Muscle of leg (tissue), 11 donors: Measurements from ENCODE around the gene DHCR24. TPM values are rescaled to one million over a fixed set of nuclear protein-coding genes. Genes with fewer than 3 reads are reported as not detected.
"Not testable (repeated sequence)": the region's sequence is repeated elsewhere in the genome, so short reads cannot be mapped to it uniquely, and the experiment has no call there.

Experiments
- DNase-seq: peaks from one replicate; pipeline ENCODE4 v3.0.0; 2013
- H3K27ac ChIP-seq: one replicate; pipeline ENCODE4 v1.5.1; 2013; ENCODE audit warnings: mild to moderate bottlenecking, low read length, control low read depth
- H3K27me3 ChIP-seq: one replicate; pipeline ENCODE4 v1.6.1; 2013; ENCODE audit warnings: low read length; ENCODE audit not compliant: control insufficient read depth, insufficient read depth
- H3K36me3 ChIP-seq: one replicate; pipeline ENCODE4 v1.6.1; 2013; ENCODE audit warnings: low read length; ENCODE audit not compliant: control insufficient read depth, insufficient read depth
- H3K4me1 ChIP-seq: one replicate; pipeline ENCODE4 v1.6.1; 2013; ENCODE audit warnings: low read length; ENCODE audit not compliant: control insufficient read depth, insufficient read depth
- H3K4me3 ChIP-seq: one replicate; pipeline ENCODE4 v1.5.1; 2013; ENCODE audit warnings: low read length, control low read depth
- H3K9me3 ChIP-seq: replicated peaks from 2 replicates; pipeline ENCODE4 v1.6.1; 2013; ENCODE audit warnings: low read depth, low read length; ENCODE audit not compliant: control insufficient read depth
- WGBS: methylation state at CpG from one replicate; pipeline ENCODE4 v1.1.5; 2013; ENCODE audit warnings: missing lambda C conversion rate; ENCODE audit not compliant: insufficient coverage; 5-methylcytosine and 5-hydroxymethylcytosine counted together
- polyA plus RNA-seq, 8 donors: library from polyadenylated mRNA; unstranded; fragments of 120-200 nt; gene quantifications; one replicate each; pipeline versions ENCODE4 v1.2.1 to v1.2.3, GENCODE V29; 2013; ENCODE audit warnings: inconsistent platforms in 1 of 8, low replicate concordance in 1 of 8; ENCODE audit not compliant: insufficient read length in 8 of 8, insufficient read depth in 1 of 8
- total RNA-seq: library from RNA; stranded (reverse); fragments of 120-200 nt; gene quantifications from one replicate; pipeline ENCODE4 v1.2.4, GENCODE V29; 2013

Gene DHCR24
- total and polyA plus RNA-seq, 9 donors, result 12.2 to 32.7 (median 23.6) TPM

- WGBS, result no CpG with 5 or more reads among the region's 2 CpGs
- H3K9me3 ChIP-seq, H3K27me3 ChIP-seq, H3K4me3 ChIP-seq, DNase-seq, H3K27ac ChIP-seq, H3K36me3 ChIP-seq: not testable (repeated sequence)
- H3K4me1 ChIP-seq, result peaks cover 14% of the 10 kb centered on the region
Measured at GRCh38 chr1:54881604-54882003, 5.4 kb downstream of the DHCR24 start.

- H3K9me3 ChIP-seq, result no peaks in the 10 kb centered on the region
- no CpG with 5 or more reads among the region's 1 CpG for WGBS
- H3K27me3 ChIP-seq, result no peaks in the 10 kb centered on the region
- H3K4me1 ChIP-seq, result peaks cover 2% of the 10 kb centered on the region
- peaks cover 18% of the 10 kb centered on the region for H3K36me3 ChIP-seq
- no peak for DNase-seq
- no peak overlapping the region for H3K4me3 ChIP-seq
- H3K27ac ChIP-seq, result no peak overlapping the region
Measured at GRCh38 chr1:54879872-54880271, 7.1 kb downstream of the DHCR24 start.

DNA sequence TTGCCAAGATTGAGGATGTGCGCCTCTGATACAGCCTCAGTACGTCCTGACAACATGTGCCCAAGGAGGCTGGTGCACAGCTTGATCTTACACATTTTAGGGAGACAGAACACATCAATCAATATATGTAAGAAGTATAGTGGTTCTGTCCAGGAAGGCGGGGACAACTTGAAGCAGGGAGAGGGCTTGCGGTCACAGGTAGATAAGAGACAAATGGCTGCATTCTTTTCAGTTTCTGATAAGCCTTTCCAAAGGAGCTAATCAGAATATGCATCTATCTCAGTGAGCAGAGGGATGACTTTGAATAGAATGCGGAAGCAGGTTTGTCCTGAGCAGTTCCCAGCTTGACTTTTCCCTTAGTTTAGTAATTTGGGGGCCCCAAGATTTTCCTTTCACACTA lies 10.2 kb downstream of the DHCR24 start:
- H3K4me3 ChIP-seq, result no peak overlapping the region
- peaks cover 25% of the 10 kb centered on the region for H3K36me3 ChIP-seq
- no peak for DNase-seq
- H3K27ac ChIP-seq, result no peak overlapping the region
- H3K9me3 ChIP-seq, result no peaks in the 10 kb centered on the region
- no peaks in the 10 kb centered on the region for H3K4me1 ChIP-seq
- 100% methylated on average over 1 of the region's 5 CpGs for WGBS
- H3K27me3 ChIP-seq, result no peaks in the 10 kb centered on the region

GRCh38 chr1:54875000-54875399 lies 12.0 kb downstream of the DHCR24 start:
- H3K4me1 ChIP-seq, result no peaks in the 10 kb centered on the region
- DNase-seq, result no peak
- WGBS, result 100% methylated on average over 1 of the region's 5 CpGs
- H3K27ac ChIP-seq, result no peak overlapping the region
- peaks cover 35% of the 10 kb centered on the region for H3K36me3 ChIP-seq
- no peaks in the 10 kb centered on the region for H3K9me3 ChIP-seq
- no peak overlapping the region for H3K4me3 ChIP-seq
- H3K27me3 ChIP-seq, result no peaks in the 10 kb centered on the region

- no CpG with 5 or more reads among the region's 3 CpGs for WGBS
- no peak overlapping the region for H3K4me3 ChIP-seq
- H3K27me3 ChIP-seq, result no peaks in the 10 kb centered on the region
- no peak for DNase-seq
- H3K36me3 ChIP-seq, result peaks cover 35% of the 10 kb centered on the region
- no peaks in the 10 kb centered on the region for H3K4me1 ChIP-seq
- no peak overlapping the region for H3K27ac ChIP-seq
- H3K9me3 ChIP-seq, result no peaks in the 10 kb centered on the region
Measured at GRCh38 chr1:54874079-54874830, 12.7 kb downstream of the DHCR24 start.

GRCh38 chr1:54872036-54872331 lies 15.0 kb downstream of the DHCR24 start:
- Histone ChIP-seq H3K9me3 (no peaks in the 10 kb centered on the region), H3K4me1 (no peaks in the 10 kb centered on the region), H3K27me3 (no peaks in the 10 kb centered on the region), H3K27ac (no peak overlapping the region), H3K36me3 (peaks cover 49% of the 10 kb centered on the region), H3K4me3 (no peak overlapping the region)
- WGBS, result 71% methylated on average over 5 of the region's 5 CpGs
- DNase-seq, result no peak

- Histone ChIP-seq H3K9me3 (no peaks in the 10 kb centered on the region), H3K27me3 (no peaks in the 10 kb centered on the region), H3K27ac (no peak overlapping the region), H3K4me3 (no peak overlapping the region), H3K4me1 (no peaks in the 10 kb centered on the region), H3K36me3 (peaks cover 54% of the 10 kb centered on the region)
- DNase-seq, result no peak
- 80% methylated on average over 9 of the region's 16 CpGs for WGBS
Measured at GRCh38 chr1:54871275-54872035, 15.5 kb downstream of the DHCR24 start.

DNA sequence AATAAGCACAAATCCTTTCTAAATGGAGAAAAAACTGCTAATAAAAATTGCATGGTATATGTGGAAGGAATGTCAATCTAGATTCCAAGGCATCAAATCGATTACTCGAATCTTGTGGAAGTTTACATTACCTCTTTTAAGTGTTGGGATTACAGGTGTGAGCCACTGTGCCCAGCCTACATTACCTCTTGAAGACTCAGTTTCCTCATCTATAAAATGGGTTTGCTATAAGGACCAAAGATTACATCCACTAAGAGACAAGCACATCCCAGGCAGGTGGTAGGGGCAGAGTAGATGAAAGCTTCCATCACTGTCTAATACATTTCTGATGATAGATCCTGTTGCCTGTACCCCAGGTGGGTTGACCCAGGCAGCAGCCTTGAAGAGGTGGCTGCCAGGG lies 16.1 kb downstream of the DHCR24 start:
- Histone ChIP-seq H3K27me3 (no peaks in the 10 kb centered on the region), H3K27ac (no peak overlapping the region), H3K9me3 (no peaks in the 10 kb centered on the region), H3K36me3 (peaks cover 53% of the 10 kb centered on the region), H3K4me1 (no peaks in the 10 kb centered on the region), H3K4me3 (no peak overlapping the region)
- no CpG with 5 or more reads among the region's 2 CpGs for WGBS
- DNase-seq, result no peak

GRCh38 chr1:54869173-54869851 lies 17.7 kb downstream of the DHCR24 start:
- 100% methylated on average over 2 of the region's 6 CpGs for WGBS
- H3K36me3 ChIP-seq, result peaks cover 45% of the 10 kb centered on the region
- no peaks in the 10 kb centered on the region for H3K4me1 ChIP-seq
- H3K27me3 ChIP-seq, result no peaks in the 10 kb centered on the region
- H3K27ac ChIP-seq, result no peak overlapping the region
- no peak for DNase-seq
- H3K9me3 ChIP-seq, result no peaks in the 10 kb centered on the region
- H3K4me3 ChIP-seq, result no peak overlapping the region

DNA sequence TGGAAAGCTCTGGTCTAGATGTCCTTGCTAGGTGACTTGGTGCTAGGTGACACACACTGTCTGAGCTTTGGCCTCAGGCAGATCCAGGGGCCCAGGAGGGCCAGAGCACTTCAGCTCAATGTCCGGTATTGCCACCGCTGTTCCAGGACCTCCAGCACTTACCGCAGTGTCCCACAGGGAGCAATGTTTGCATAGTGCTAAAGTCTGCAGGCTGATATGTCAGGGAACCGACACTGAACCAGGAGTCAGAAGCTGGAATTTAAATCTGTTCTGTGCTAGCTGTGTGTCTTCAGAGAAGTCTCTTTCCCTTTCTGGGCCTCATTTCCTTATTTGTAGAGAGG lies 19.3 kb downstream of the DHCR24 start:
- no peak overlapping the region for H3K27ac ChIP-seq
- no peak overlapping the region for H3K4me3 ChIP-seq
- DNase-seq, result no peak
- H3K4me1 ChIP-seq, result no peaks in the 10 kb centered on the region
- no peaks in the 10 kb centered on the region for H3K9me3 ChIP-seq
- peaks cover 45% of the 10 kb centered on the region for H3K36me3 ChIP-seq
- 61% methylated on average over 3 of the region's 4 CpGs for WGBS
- H3K27me3 ChIP-seq, result no peaks in the 10 kb centered on the region
